Neural progenitor cell (in vitro differentiated cells): ENCODE measurements around the gene CAPN10. TPM values are rescaled to one million over a fixed set of nuclear protein-coding genes. Genes with fewer than 3 reads are reported as not detected.
"Not testable (repeated sequence)": the region's sequence is repeated elsewhere in the genome, so short reads cannot be mapped to it uniquely, and the experiment has no call there.

Experiments
- DNase-seq: peaks from one replicate; pipeline ENCODE4 v3.0.0-alpha.2; 2016; ENCODE audit warnings: low spot score
- H2AFZ ChIP-seq: fragments of 200-600 bp; sonication (generic); replicated peaks from 2 replicates; pipeline ENCODE4 v1.6.1; 2016; ENCODE audit warnings: antibody characterized with exemption
- H3F3A ChIP-seq: fragments of 200-600 bp; sonication (generic); 2 replicates; pipeline ENCODE4 v1.6.1; 2016; ENCODE audit warnings: antibody characterized with exemption, low read depth
- H3K27ac ChIP-seq: fragments of 200-600 bp; sonication (generic); 2 replicates; pipeline ENCODE4 v1.5.1; 2016; ENCODE audit warnings: mild to moderate bottlenecking
- H3K27me3 ChIP-seq: fragments of 200-600 bp; sonication (generic); 2 replicates; pipeline ENCODE4 v1.6.1; 2016; ENCODE audit warnings: mild to moderate bottlenecking, moderate library complexity
- H3K36me3 ChIP-seq: fragments of 200-600 bp; sonication (generic); 2 replicates; pipeline ENCODE4 v1.5.1; 2016
- H3K4me1 ChIP-seq: fragments of 200-600 bp; sonication (generic); 2 replicates; pipeline ENCODE4 v1.6.1; 2016; ENCODE audit warnings: mixed run types
- H3K4me2 ChIP-seq: fragments of 200-600 bp; sonication (generic); 2 replicates; pipeline ENCODE4 v1.6.1; 2016
- H3K4me3 ChIP-seq: fragments of 200-600 bp; sonication (generic); 2 replicates; pipeline ENCODE4 v1.5.1; 2016
- H3K79me2 ChIP-seq: fragments of 200-600 bp; sonication (generic); 2 replicates; pipeline ENCODE4 v1.6.1; 2016; ENCODE audit warnings: low read depth
- H3K9ac ChIP-seq: fragments of 200-600 bp; sonication (generic); 2 replicates; pipeline ENCODE4 v1.6.1; 2016
- H3K9me3 ChIP-seq: fragments of 200-600 bp; sonication (generic); 2 replicates; pipeline ENCODE4 v1.5.1; 2016; ENCODE audit warnings: low read depth
- H4K20me1 ChIP-seq: fragments of 200-600 bp; sonication (generic); 2 replicates; pipeline ENCODE4 v1.6.1; 2016; ENCODE audit warnings: low read depth
- H3K27ac Mint-ChIP-seq: 3 replicates; pipeline ENCODE4 v1.8.0; 2021; ENCODE audit warnings: mixed read lengths
- H3K27me3 Mint-ChIP-seq: 2 replicates; pipeline ENCODE4 v1.8.0; 2022; ENCODE audit warnings: low read depth, mild to moderate bottlenecking, inconsistent platforms, moderate library complexity, mixed read lengths; ENCODE audit not compliant: insufficient read depth
- H3K36me3 Mint-ChIP-seq: 3 replicates; pipeline ENCODE4 v1.8.0; 2021; ENCODE audit warnings: mixed read lengths
- H3K4me1 Mint-ChIP-seq: 3 replicates; pipeline ENCODE4 v1.8.0; 2021; ENCODE audit warnings: mixed read lengths
- H3K4me3 Mint-ChIP-seq: 3 replicates; pipeline ENCODE4 v1.8.0; 2021; ENCODE audit warnings: mild to moderate bottlenecking, moderate library complexity, mixed read lengths
- H3K9me3 Mint-ChIP-seq: 3 replicates; pipeline ENCODE4 v1.8.0; 2020; ENCODE audit warnings: mixed read lengths
- EZH2 ChIP-seq: fragments of 200-600 bp; sonication (generic); IDR thresholded peaks from 2 replicates; pipeline ENCODE4 v1.6.1; 2017; ENCODE audit warnings: antibody characterized with exemption, mild to moderate bottlenecking, moderate library complexity
- EZH2phosphoT487 ChIP-seq: fragments of 200-600 bp; sonication (generic); IDR thresholded peaks from 2 replicates; pipeline ENCODE4 v1.6.1; 2017; ENCODE audit warnings: antibody characterized with exemption
- total RNA-seq: library from RNA; depleted of rRNA; stranded (reverse); fragments of >200 nt; gene quantifications from 2 replicates; pipeline ENCODE4 v1.2.3, GENCODE V29; 2015; ENCODE audit warnings: low replicate concordance
- TF ChIP-seq, protein P1 (sequence below): fragments of 200-600 bp; sonication (generic); IDR thresholded peaks from 2 replicates; pipeline ENCODE4 v1.5.1; 2017; ENCODE audit warnings: antibody characterized with exemption, mild to moderate bottlenecking

CAPN10 gene
- total RNA-seq, result 16.1 and 62.9 TPM in 2 replicates

DNA sequence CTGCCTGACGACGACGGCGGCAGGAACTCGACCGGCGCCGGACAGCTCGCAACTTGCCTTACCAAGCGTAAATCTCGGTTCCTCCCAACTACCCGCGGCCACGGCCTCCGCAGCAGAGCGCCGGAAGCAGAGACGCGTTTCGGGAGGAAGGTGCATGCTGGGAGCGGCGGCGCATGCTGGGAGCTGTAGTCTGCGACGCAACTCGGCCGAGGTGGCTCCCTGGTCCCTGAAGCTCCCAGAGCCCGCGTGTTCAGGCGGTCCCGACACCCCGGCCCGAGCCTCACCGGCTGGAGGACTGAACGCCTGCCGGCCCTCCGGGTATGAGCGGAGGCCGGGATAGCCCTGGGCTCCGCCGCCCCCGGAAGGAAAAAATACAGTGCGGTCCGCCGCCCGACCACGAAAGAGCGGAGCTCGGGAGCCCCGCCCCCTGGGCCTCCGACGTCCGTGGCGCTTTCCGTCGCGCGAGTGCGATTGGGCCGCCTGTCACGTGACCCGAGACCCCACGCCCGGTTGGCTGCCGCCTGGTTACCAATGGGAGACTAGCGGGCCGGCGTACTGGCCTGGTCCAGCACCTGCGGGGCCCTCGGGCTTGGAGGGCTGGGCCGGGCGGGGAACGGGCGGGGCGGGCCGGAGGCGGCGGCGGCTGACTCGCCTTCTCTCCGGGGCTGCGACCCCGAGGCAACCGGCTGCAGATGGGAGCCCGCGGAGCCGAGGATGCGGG is at the start of gene CAPN10:
TSS of gene CAPN10 (plus strand) at position 537 of the 721 bp plus-strand sequence. CDS start at position 715, 178 bp downstream.
- TF ChIP-seq EZH2 (no peak), EZH2phosphoT487 (no peak)
- TF ChIP-seq, protein P1, sequence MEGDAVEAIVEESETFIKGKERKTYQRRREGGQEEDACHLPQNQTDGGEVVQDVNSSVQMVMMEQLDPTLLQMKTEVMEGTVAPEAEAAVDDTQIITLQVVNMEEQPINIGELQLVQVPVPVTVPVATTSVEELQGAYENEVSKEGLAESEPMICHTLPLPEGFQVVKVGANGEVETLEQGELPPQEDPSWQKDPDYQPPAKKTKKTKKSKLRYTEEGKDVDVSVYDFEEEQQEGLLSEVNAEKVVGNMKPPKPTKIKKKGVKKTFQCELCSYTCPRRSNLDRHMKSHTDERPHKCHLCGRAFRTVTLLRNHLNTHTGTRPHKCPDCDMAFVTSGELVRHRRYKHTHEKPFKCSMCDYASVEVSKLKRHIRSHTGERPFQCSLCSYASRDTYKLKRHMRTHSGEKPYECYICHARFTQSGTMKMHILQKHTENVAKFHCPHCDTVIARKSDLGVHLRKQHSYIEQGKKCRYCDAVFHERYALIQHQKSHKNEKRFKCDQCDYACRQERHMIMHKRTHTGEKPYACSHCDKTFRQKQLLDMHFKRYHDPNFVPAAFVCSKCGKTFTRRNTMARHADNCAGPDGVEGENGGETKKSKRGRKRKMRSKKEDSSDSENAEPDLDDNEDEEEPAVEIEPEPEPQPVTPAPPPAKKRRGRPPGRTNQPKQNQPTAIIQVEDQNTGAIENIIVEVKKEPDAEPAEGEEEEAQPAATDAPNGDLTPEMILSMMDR, result no peak
- peaks cover 19% of the 10 kb centered on the region for H3K4me1 ChIP-seq
- H3K36me3 Mint-ChIP-seq, result peaks cover 8% of the 10 kb centered on the region

DNA sequence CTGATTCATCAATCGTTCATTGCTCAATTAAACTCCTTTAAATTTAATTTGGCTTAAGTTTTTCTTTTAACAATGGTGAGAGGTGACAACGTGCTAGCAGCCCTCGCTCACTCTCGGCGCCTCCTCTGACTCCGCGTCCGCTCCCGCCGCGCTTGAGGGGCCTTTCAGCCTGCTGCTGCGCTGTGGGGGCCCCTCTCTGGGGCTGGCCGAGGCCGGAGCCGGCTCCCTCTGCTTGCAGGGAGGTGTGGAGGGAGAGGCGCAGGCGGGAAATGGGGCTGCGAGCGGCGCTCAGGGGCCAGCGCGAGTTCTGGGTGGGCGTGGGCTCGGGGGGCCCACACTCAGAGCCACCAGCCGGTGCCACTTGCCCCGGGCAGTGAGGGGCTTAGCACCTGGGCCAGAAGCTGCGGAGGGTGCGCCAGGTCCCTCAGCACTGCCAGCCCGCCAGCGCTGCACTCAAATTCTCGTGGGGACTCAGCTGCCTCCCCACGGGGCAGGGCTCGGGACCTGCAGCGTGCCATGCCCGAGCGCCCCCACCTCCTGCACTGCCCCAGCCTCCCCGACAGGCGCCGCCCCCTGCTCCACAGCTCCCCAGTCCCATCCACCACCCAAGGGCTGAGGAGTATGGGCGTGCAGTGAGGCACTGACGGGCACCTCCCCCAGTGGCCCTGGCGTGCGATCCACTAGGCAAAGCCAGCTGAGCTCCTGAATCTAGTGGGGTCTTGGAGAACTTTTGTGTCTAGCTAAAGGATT is 48.3 kb upstream of the CAPN10 start:
- Histone ChIP-seq H3K79me2 (no peaks in the 10 kb centered on the region), H3K4me3 (no peak overlapping the region), H3K36me3 (no peaks in the 10 kb centered on the region), H3K4me2 (no peak overlapping the region), H3K27me3 (no peaks in the 10 kb centered on the region), H3K4me1 (no peaks in the 10 kb centered on the region), H4K20me1 (no peaks in the 10 kb centered on the region), H2AFZ (no peak overlapping the region), H3K9me3 (no peaks in the 10 kb centered on the region), H3K9ac (no peak overlapping the region), H3K27ac (no peak overlapping the region), H3F3A (no peaks in the 10 kb centered on the region)
- Mint-ChIP-seq H3K36me3 (peaks cover 26% of the 10 kb centered on the region), H3K27ac (no peak overlapping the region), H3K4me1 (no peaks in the 10 kb centered on the region), H3K9me3 (peaks cover 6% of the 10 kb centered on the region), H3K27me3 (peaks cover 5% of the 10 kb centered on the region), H3K4me3 (no peak overlapping the region)
- TF ChIP-seq EZH2 (no peak), EZH2phosphoT487 (no peak)
- TF ChIP-seq, protein P1, result no peak
- DNase-seq, result no peak

More for the DNA sequence above, at the start of gene CAPN10:
- peaks cover 85% of the 10 kb centered on the region for H3K79me2 ChIP-seq
- peak within 1 kb of the TSS; percentile 90 for H3K4me3 ChIP-seq
- H3K4me3 Mint-ChIP-seq, result peak within 1 kb of the TSS; percentile 98
- H3K4me2 ChIP-seq, result peak within 1 kb of the TSS; percentile 91
- peak within 1 kb of the TSS; percentile 91 for H2AFZ ChIP-seq
- H3K27ac ChIP-seq, result no peak within 1 kb of the TSS
- no peaks in the 10 kb centered on the region for H3K36me3 ChIP-seq
- peak within 1 kb of the TSS; percentile 95 for H3K27ac Mint-ChIP-seq
- no peaks in the 10 kb centered on the region for H3K27me3 Mint-ChIP-seq
- no peaks in the 10 kb centered on the region for H3K9me3 ChIP-seq
- peaks cover 48% of the 10 kb centered on the region for H4K20me1 ChIP-seq
- DNase-seq, result peak; percentile 99
- H3K4me1 Mint-ChIP-seq, result peaks cover 40% of the 10 kb centered on the region
- H3K9me3 Mint-ChIP-seq, result no peaks in the 10 kb centered on the region
- H3K27me3 ChIP-seq, result no peaks in the 10 kb centered on the region
- peak within 1 kb of the TSS; percentile 93 for H3K9ac ChIP-seq
- no peaks in the 10 kb centered on the region for H3F3A ChIP-seq

DNA sequence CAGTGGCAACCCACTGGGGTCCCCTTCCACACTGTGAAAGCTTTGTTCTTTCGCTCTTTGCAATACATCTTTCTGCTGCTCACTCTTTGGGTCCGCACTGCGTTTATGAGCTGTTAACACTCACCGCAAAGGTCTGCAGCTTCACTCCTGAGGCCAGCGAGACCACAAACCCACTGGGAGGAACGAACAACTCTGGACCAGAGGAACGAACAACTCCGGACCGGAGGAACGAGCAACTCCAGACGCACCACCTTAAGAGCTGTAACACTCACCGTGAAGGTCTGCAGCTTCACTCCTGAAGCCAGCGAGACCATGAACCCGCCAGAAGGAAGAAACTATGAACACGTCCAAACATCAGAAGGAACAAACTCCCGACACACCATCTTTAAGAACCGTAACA is 47.4 kb upstream of the CAPN10 start:
- not testable (repeated sequence) for H2AFZ ChIP-seq, H3K27me3 Mint-ChIP-seq, H3K9ac ChIP-seq, H3F3A ChIP-seq, H3K27ac Mint-ChIP-seq, H3K36me3 ChIP-seq, H3K79me2 ChIP-seq, H3K27ac ChIP-seq, H3K4me2 ChIP-seq, H3K4me3 Mint-ChIP-seq, H3K27me3 ChIP-seq, H3K9me3 Mint-ChIP-seq, H3K4me1 Mint-ChIP-seq, H3K4me3 ChIP-seq, H3K4me1 ChIP-seq, H4K20me1 ChIP-seq, H3K9me3 ChIP-seq, DNase-seq
- peaks cover 28% of the 10 kb centered on the region for H3K36me3 Mint-ChIP-seq

- no peak overlapping the region for H3K9ac ChIP-seq
- H3K4me1 Mint-ChIP-seq, result no peaks in the 10 kb centered on the region
- H3K27ac ChIP-seq, result no peak overlapping the region
- H3K27me3 ChIP-seq, result no peaks in the 10 kb centered on the region
- H3K36me3 ChIP-seq, result peaks cover 5% of the 10 kb centered on the region
- H4K20me1 ChIP-seq, result no peaks in the 10 kb centered on the region
- peaks cover 5% of the 10 kb centered on the region for H3K27me3 Mint-ChIP-seq
- no peaks in the 10 kb centered on the region for H3K9me3 ChIP-seq
- no peak overlapping the region for H3K4me3 ChIP-seq
- no peak overlapping the region for H3K4me2 ChIP-seq
- TF ChIP-seq EZH2 (no peak), EZH2phosphoT487 (no peak)
- TF ChIP-seq, protein P1, result no peak
- no peak overlapping the region for H3K4me3 Mint-ChIP-seq
- peaks cover 10% of the 10 kb centered on the region for H3K9me3 Mint-ChIP-seq
- H3F3A ChIP-seq, result no peaks in the 10 kb centered on the region
- H2AFZ ChIP-seq, result no peak overlapping the region
- no peak for DNase-seq
- no peaks in the 10 kb centered on the region for H3K4me1 ChIP-seq
- no peak overlapping the region for H3K27ac Mint-ChIP-seq
- no peaks in the 10 kb centered on the region for H3K79me2 ChIP-seq
- peaks cover 31% of the 10 kb centered on the region for H3K36me3 Mint-ChIP-seq
Measured at GRCh38 chr2:240539906-240540305, 46.6 kb upstream of the CAPN10 start.
